SIG-M5 treated with dmso at 0.1 percent for 504 hours (cell line): ENCODE measurements around the gene NUP58.

ENCODE experiments used
- DNase-seq: peaks from one replicate; lab custom pipeline; 2025; ENCODE audit not compliant: unreplicated experiment; lab: John Stamatoyannopoulos, UW

NUP58 gene, protein sequence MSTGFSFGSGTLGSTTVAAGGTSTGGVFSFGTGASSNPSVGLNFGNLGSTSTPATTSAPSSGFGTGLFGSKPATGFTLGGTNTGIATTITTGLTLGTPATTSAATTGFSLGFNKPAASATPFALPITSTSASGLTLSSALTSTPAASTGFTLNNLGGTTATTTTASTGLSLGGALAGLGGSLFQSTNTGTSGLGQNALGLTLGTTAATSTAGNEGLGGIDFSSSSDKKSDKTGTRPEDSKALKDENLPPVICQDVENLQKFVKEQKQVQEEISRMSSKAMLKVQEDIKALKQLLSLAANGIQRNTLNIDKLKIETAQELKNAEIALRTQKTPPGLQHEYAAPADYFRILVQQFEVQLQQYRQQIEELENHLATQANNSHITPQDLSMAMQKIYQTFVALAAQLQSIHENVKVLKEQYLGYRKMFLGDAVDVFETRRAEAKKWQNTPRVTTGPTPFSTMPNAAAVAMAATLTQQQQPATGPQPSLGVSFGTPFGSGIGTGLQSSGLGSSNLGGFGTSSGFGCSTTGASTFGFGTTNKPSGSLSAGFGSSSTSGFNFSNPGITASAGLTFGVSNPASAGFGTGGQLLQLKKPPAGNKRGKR

GRCh38 chr13:25301347-25302113 lies at the start of gene NUP58:
Gene NUP58, plus strand, starts transcription at chr13:25301625. Its CDS starts 149 bp downstream, at chr13:25301774.
- peak; percentile 92 for DNase-seq

- no peak for DNase-seq
These were observed 49.2 kb upstream of the NUP58 start for GRCh38 chr13:25252225-25252624.

GRCh38 chr13:25252752-25253151 lies 48.7 kb upstream of the NUP58 start:
- no peak for DNase-seq

GRCh38 chr13:25253702-25254101 lies 47.7 kb upstream of the NUP58 start:
- no peak for DNase-seq

DNA sequence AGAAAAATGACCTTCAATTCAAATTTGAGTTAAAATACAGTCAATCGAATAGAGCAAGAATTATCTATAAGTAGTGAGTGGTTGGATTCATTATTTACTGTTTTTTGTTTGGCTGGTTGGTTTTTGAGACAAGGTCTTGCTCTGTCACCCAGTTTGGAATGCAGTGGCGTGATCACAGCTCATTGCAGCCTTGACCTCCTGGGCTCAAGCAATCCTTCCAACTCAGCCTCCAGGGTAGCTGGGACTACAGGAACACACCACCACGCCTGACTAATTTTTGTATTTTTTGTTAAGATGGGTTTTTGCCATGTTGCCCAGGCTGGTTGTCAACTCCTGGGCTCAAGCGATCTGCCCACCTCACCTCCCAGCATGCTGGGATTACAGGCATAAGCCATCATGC lies 39.2 kb upstream of the NUP58 start:
- no peak for DNase-seq

GRCh38 chr13:25266706-25267105 lies 34.7 kb upstream of the NUP58 start:
- DNase-seq, result no peak

DNA sequence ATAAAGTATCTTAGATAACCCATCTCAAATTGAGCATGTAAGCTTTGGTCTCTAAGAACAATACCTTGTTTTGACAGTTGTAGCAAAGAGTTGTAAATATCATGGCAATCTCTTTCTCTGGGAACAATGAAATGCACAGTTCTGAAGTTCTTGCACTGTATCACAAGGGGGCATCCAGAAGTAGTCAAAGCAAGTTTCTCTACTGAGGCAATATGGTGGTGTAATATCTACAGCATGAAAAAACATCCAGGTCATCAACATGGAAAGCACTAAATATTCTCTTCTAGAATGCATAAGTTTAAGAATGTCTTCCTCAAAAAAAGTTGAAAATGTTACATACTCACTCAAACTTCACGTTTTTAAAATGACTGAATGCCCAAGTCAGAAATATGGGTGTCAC lies 33.7 kb upstream of the NUP58 start:
- peak; percentile 31 for DNase-seq

GRCh38 chr13:25268561-25268960 lies 32.9 kb upstream of the NUP58 start:
- no peak for DNase-seq

GRCh38 chr13:25276748-25277147 lies 24.7 kb upstream of the NUP58 start:
- no peak for DNase-seq

DNA sequence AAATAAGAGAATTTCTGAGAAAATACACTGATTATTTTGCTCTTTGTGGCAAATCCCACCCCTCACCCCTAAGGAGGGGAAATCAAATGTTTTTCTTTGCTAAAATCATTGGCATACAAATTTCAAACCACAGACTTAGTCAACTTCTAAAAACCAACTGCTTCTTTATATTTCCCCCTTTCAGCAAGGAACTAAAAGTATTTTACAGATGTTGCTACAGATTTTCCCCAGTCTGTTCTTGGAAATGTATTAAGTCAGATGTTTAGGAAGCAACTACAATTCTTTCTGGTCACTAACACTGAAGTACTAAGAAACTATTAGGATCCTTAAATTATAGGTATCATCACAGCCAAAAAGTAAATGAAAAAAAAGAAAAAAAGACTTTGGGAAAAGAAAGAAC lies 21.0 kb upstream of the NUP58 start:
- no peak for DNase-seq

GRCh38 chr13:25281193-25281934 lies 20.1 kb upstream of the NUP58 start:
- DNase-seq, result no peak

GRCh38 chr13:25281935-25282332 lies 19.5 kb upstream of the NUP58 start:
- DNase-seq, result no peak

DNA sequence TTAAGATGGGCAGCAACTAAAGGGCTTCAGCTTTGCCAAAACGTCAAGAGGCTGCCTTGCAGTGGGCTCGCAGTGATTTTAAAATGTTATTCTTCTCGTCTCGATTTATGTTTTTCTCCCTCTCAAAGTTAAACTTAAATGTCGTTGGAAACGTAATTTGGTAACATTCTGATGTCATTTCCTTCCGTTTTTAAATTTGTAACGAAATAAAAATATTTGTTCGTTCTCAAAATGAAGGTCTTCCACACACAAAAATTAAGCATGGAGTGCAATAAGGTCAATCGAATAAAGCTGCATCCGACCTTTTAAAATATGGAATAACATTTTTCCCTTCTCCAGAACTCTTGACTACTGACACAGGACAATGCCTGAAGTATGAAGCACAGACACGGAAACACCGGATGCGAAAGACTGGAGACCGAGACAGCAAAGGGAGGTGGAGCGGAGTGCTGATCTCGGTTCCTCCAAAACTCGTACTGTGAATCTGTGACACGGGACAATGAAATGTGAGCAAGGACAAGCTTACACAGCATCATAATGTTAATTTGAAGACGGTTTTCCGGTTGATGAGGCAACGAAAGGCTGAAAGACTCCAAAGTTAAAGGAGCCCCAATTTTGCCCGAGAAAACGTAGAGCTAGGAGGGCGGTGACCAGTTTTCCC lies 15.0 kb upstream of the NUP58 start:
- DNase-seq, result peak; percentile 69

GRCh38 chr13:25286969-25287961 lies 14.2 kb upstream of the NUP58 start, which contains the start of gene MTMR6:
Gene MTMR6, minus strand, starts transcription at chr13:25287488. Its CDS starts 241 bp downstream, at chr13:25287247.
- DNase-seq, result peak; percentile 89

- DNase-seq, result peak; percentile 56
These were observed 12.5 kb upstream of the NUP58 start for GRCh38 chr13:25288966-25289365.

GRCh38 chr13:25291691-25292090 lies 9.7 kb upstream of the NUP58 start:
- no peak for DNase-seq

GRCh38 chr13:25292301-25292700 lies 9.1 kb upstream of the NUP58 start:
- DNase-seq, result no peak

DNA sequence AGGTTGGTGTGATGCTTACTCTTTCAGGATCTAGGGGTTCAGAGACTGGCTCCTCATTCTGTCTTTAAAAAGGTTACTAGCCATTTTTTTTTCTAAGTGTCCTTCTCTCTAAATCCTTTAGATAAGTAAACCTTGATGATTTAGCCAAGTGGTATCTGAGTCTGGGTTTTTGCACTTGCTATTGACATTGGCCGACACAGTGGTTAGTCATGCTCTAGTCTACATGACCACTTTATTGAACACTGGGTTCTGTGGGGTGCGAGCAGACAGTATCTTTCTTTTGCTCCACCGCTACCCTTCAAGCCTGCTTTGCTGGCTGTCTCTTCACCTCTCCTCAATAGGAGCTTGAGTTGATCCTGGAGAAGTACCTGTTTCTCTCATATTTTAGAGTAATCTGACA lies 6.2 kb upstream of the NUP58 start:
- DNase-seq, result no peak

- no peak for DNase-seq
These were observed 5.7 kb upstream of the NUP58 start for GRCh38 chr13:25295701-25296100.
